Sigmoid colon (tissue), 7 donors: Measurements from ENCODE around the gene DTYMK. TPM values are rescaled to one million over a fixed set of nuclear protein-coding genes. Genes with fewer than 3 reads are reported as not detected.
A peak's percentile ranks its signal among the peaks of the same experiment; 100 is the strongest.

Source experiments
- DNase-seq: peaks from one replicate; pipeline ENCODE4 v3.0.0-alpha.2; 2019
- H3K27ac ChIP-seq, 4 donors: fragments of 200-600 bp; sonication (generic); one replicate each; pipeline ENCODE4 v1.5.1; 2016 to 2019; ENCODE audit warnings: mild to moderate bottlenecking in 1 of 4
- H3K27me3 ChIP-seq, 3 donors: fragments of 200-600 bp; sonication (generic); one replicate each; pipeline ENCODE4 v1.5.1; 2019; ENCODE audit warnings: mild to moderate bottlenecking in 1 of 3
- H3K36me3 ChIP-seq, 4 donors: fragments of 200-600 bp; sonication (generic); one replicate each; pipeline ENCODE4 v1.5.1; 2016 to 2019
- H3K4me1 ChIP-seq, 4 donors: fragments of 200-600 bp; sonication (generic); one replicate each; pipeline ENCODE4 v1.5.1; 2017 to 2019
- H3K4me3 ChIP-seq, 4 donors: fragments of 200-600 bp; sonication (generic); one replicate each; pipeline ENCODE4 v1.5.1; 2017 to 2019; ENCODE audit warnings: mild to moderate bottlenecking in 2 of 4, moderate library complexity in 1 of 4
- H3K9me3 ChIP-seq, 4 donors: fragments of 200-600 bp in 3 of 4; sonication (generic) in 3 of 4; one replicate each; pipeline versions ENCODE4 v1.5.1 to v1.6.1; 2013 to 2019
- CTCF ChIP-seq, 4 experiments: fragments of 450-650 bp in 3 of 4; fragments of 200-600 bp in 1 of 4; IDR thresholded peaks; one replicate each; pipeline ENCODE4 v1.5.1; 2016 to 2019; ENCODE audit warnings: antibody characterized with exemption in 4 of 4, mild to moderate bottlenecking in 3 of 4, moderate library complexity in 2 of 4
- EP300 ChIP-seq, 4 donors: sonication (generic); formaldehyde crosslinking; IDR thresholded peaks; one replicate each; pipeline ENCODE4 v1.6.1; 2017; ENCODE audit warnings: antibody characterized with exemption in 4 of 4
- POLR2A ChIP-seq, 2 donors: fragments of 450-650 bp; IDR thresholded peaks; one replicate each; pipeline ENCODE4 v1.6.1; 2016; ENCODE audit warnings: antibody characterized with exemption in 2 of 2, mild to moderate bottlenecking in 2 of 2, moderate library complexity in 2 of 2
- POLR2AphosphoS5 ChIP-seq, 4 donors: sonication (generic); formaldehyde crosslinking; IDR thresholded peaks; one replicate each; pipeline ENCODE4 v1.6.1; 2017; ENCODE audit warnings: antibody characterized with exemption in 4 of 4
- WGBS, 2 donors: extraction: QIAGEN DNeasy Blood & Tissue Kit; methylation state at CpG; one replicate each; pipeline ENCODE4 v1.1.7; 2013; 5-methylcytosine and 5-hydroxymethylcytosine counted together
- intact Hi-C: fragments of 100-400 bp; cut with DNase I; formaldehyde crosslinking; loops from one replicate; pipeline ENCODE4 v1.15.1; 2023
- polyA plus RNA-seq, 3 donors: library from polyadenylated mRNA; stranded (reverse); fragments of 200-250 nt; gene quantifications; one replicate each; pipeline ENCODE4 v1.2.3, GENCODE V29; 2013
- total RNA-seq, 4 donors: library from RNA; depleted of rRNA; stranded (reverse); fragments of >200 nt; gene quantifications; one replicate each; pipeline ENCODE4 v1.1.0, GENCODE V29; 2016
- donor health status: healthy with polysubstance abuse.
- donor health status: Bipolar disorder and iron deficiency.
- donor health status: healthy.

The DTYMK gene
- total and polyA plus RNA-seq, 7 donors, result 7.4 to 53.0 (median 13.8) TPM

GRCh38 chr2:241695651-241696050 is 9.0 kb upstream of the DTYMK start:
- H3K4me3 ChIP-seq, result no peak overlapping the region
- 97 to 98% methylated on average over 4 of the region's 4 CpGs for WGBS, 2 donors
- no peaks in the 10 kb centered on the region for H3K27me3 ChIP-seq
- peaks cover 0 to 2% (median under 1%) of the 10 kb centered on the region in 4 donors for H3K4me1 ChIP-seq
- H3K27ac ChIP-seq, result no peak overlapping the region
- TF ChIP-seq POLR2A (IDR thresholded peaks at IDR 0.05) (no peak), EP300 (IDR thresholded peaks at IDR 0.05) (no peak), CTCF (IDR thresholded peaks at IDR 0.05) (no peak), POLR2AphosphoS5 (IDR thresholded peaks at IDR 0.05) (no peak)
- DNase-seq, result no peak
- H3K9me3 ChIP-seq, result no peaks in the 10 kb centered on the region
- peaks cover 0 to 34% (median 3%) of the 10 kb centered on the region in 4 donors for H3K36me3 ChIP-seq
- intact Hi-C loops, result no loop called here

GRCh38 chr2:241692448-241692847 is 5.8 kb upstream of the DTYMK start:
- H3K4me1 ChIP-seq, result peaks cover 0 to 20% (median 16%) of the 10 kb centered on the region in 4 donors
- H3K4me3 ChIP-seq, result no peak overlapping the region
- no peak overlapping the region for H3K27ac ChIP-seq
- TF ChIP-seq CTCF (IDR thresholded peaks at IDR 0.05) (no peak), EP300 (IDR thresholded peaks at IDR 0.05) (no peak), POLR2AphosphoS5 (IDR thresholded peaks at IDR 0.05) (no peak), POLR2A (IDR thresholded peaks at IDR 0.05) (no peak)
- DNase-seq, result no peak
- peaks cover 0 to 48% (median 10%) of the 10 kb centered on the region in 4 donors for H3K36me3 ChIP-seq
- H3K27me3 ChIP-seq, result no peaks in the 10 kb centered on the region
- no peaks in the 10 kb centered on the region for H3K9me3 ChIP-seq
- intact Hi-C loops, result no loop called here
- 95% methylated on average over 6 of the region's 6 CpGs for WGBS, 2 donors

- no peak for DNase-seq
- peaks cover 0 to 46% (median 10%) of the 10 kb centered on the region in 4 donors for H3K36me3 ChIP-seq
- intact Hi-C loops, result no loop called here
- no peak overlapping the region for H3K27ac ChIP-seq
- no peak overlapping the region for H3K4me3 ChIP-seq
- peaks cover 0 to 32% (median 25%) of the 10 kb centered on the region in 4 donors for H3K4me1 ChIP-seq
- no peaks in the 10 kb centered on the region for H3K27me3 ChIP-seq
- WGBS, 2 donors, result 78 to 89% methylated on average over 6 of the region's 6 CpGs
- H3K9me3 ChIP-seq, result no peaks in the 10 kb centered on the region
- TF ChIP-seq POLR2A (IDR thresholded peaks at IDR 0.05) (no peak), CTCF (IDR thresholded peaks at IDR 0.05) (no peak), EP300 (IDR thresholded peaks at IDR 0.05) (no peak), POLR2AphosphoS5 (IDR thresholded peaks at IDR 0.05) (no peak)
Observed at GRCh38 chr2:241690202-241690717, 3.6 kb upstream of the DTYMK start.

GRCh38 chr2:241689306-241689705 is 2.7 kb upstream of the DTYMK start:
- WGBS, 2 donors, result 81 to 84% methylated on average over 10 of the region's 10 CpGs
- intact Hi-C loops, result loop anchor here (5.0 kb wide), 1 partner anchor 372 kb away; the partner anchor contains the start of genes HDLBP and SEPTIN2
- TF ChIP-seq CTCF (IDR thresholded peaks at IDR 0.05) (no peak), POLR2A (IDR thresholded peaks at IDR 0.05) (no peak), EP300 (IDR thresholded peaks at IDR 0.05) (no peak), POLR2AphosphoS5 (IDR thresholded peaks at IDR 0.05) (no peak)

GRCh38 chr2:241686324-241686649 is 328 bp downstream of the DTYMK start:
- 0 to 1% methylated on average over 37 of the region's 37 CpGs for WGBS, 2 donors
- Histone ChIP-seq H3K27me3 (no peaks in the 10 kb centered on the region), H3K4me1 (peaks cover 0 to 40% (median 30%) of the 10 kb centered on the region in 4 donors), H3K27ac (peak overlapping the region; percentile 93 to 95 (median 94)), H3K4me3 (peak overlapping the region; percentile 79 to 95 (median 84)), H3K9me3 (no peaks in the 10 kb centered on the region), H3K36me3 (peaks cover 0 to 21% (median 9%) of the 10 kb centered on the region in 4 donors)
- no peak for TF ChIP-seq POLR2A (IDR thresholded peaks at IDR 0.05)
- no peak for TF ChIP-seq EP300 (IDR thresholded peaks at IDR 0.05)
- TF ChIP-seq CTCF (IDR thresholded peaks at IDR 0.05), result no peak
- no peak for DNase-seq
- intact Hi-C loops, result loop anchor here (2.0 to 5.0 kb wide), 3 partner anchors 15 to 369 kb away; partner anchors contain the start of genes ATG4B, HDLBP, SEPTIN2 and THAP4

More at GRCh38 chr2:241689306-241689705, 2.7 kb upstream of the DTYMK start:
- peaks cover 0 to 40% (median 10%) of the 10 kb centered on the region in 4 donors for H3K36me3 ChIP-seq
- no peaks in the 10 kb centered on the region for H3K27me3 ChIP-seq
- H3K4me3 ChIP-seq, result no peak overlapping the region
- DNase-seq, result no peak
- H3K9me3 ChIP-seq, result no peaks in the 10 kb centered on the region
- peaks cover 0 to 32% (median 25%) of the 10 kb centered on the region in 4 donors for H3K4me1 ChIP-seq
- no peak overlapping the region for H3K27ac ChIP-seq
